Measurements from ENCODE around the gene SPANXN2.

GRCh38 chrX:143694885-143695284, 25.7 kb downstream of the SPANXN2 start:
- TF ChIP-seq CTCF (IDR thresholded peaks at IDR 0.05; ENCODE audit: low read depth, low read length, missing input control) = no peak
- TF ChIP-seq GABPA (IDR thresholded peaks at IDR 0.05 in 1 of 2, conservative IDR thresholded peaks at IDR 0.05 in 1 of 2) = no peak
- TF ChIP-seq SP1 (IDR thresholded peaks at IDR 0.05) = no peak
- TF ChIP-seq ATF3 (IDR thresholded peaks at IDR 0.05) = no peak
- TF ChIP-seq EGR1 (IDR thresholded peaks at IDR 0.05; ENCODE audit: low read depth in 2 of 2) = no peak
- no peak for TF ChIP-seq ZBTB33 (IDR thresholded peaks at IDR 0.05)
- TF ChIP-seq RAD21 (IDR thresholded peaks at IDR 0.05) = no peak
- no peak for TF ChIP-seq MAX (IDR thresholded peaks at IDR 0.05)
- TF ChIP-seq TAF1 (conservative IDR thresholded peaks at IDR 0.05) = no peak

Data from liver (tissue), 3 donors.